Thyroid gland (tissue), 4 donors: ENCODE measurements around the gene QRICH2. TPM values are rescaled to one million over a fixed set of nuclear protein-coding genes. Genes with fewer than 3 reads are reported as not detected.
A peak's percentile ranks its signal among the peaks of the same experiment; 100 is the strongest.
"Not testable (repeated sequence)": the region's sequence is repeated elsewhere in the genome, so short reads cannot be mapped to it uniquely, and the experiment has no call there.

ENCODE experiments used
- DNase-seq, 2 donors: peaks; one replicate each; pipeline ENCODE4 v3.0.0-alpha.2; 2019
- H3K27ac ChIP-seq, 3 donors: fragments of 200-600 bp; sonication (generic); 1 replicate in 2 of 3; 2 replicates in 1 of 3; pipeline ENCODE4 v1.5.1; 2016 to 2019; ENCODE audit warnings: mild to moderate bottlenecking in 1 of 3, moderate library complexity in 1 of 3
- H3K27me3 ChIP-seq: fragments of 200-600 bp; sonication (generic); one replicate; pipeline ENCODE4 v1.5.1; 2019
- H3K36me3 ChIP-seq, 2 donors: fragments of 200-600 bp; sonication (generic); one replicate each; pipeline ENCODE4 v1.5.1; 2016 to 2019
- H3K4me1 ChIP-seq, 2 donors: fragments of 200-600 bp; sonication (generic); one replicate each; pipeline ENCODE4 v1.5.1; 2017 to 2019
- H3K4me3 ChIP-seq, 3 donors: fragments of 200-600 bp; sonication (generic); replicated peaks in 1 of 3; 1 replicate in 2 of 3; 2 replicates in 1 of 3; pipeline ENCODE4 v1.5.1; 2016; ENCODE audit warnings: mild to moderate bottlenecking in 1 of 3
- H3K9me3 ChIP-seq: fragments of 200-600 bp; sonication (generic); one replicate; pipeline ENCODE4 v1.5.1; 2017
- CTCF ChIP-seq, 6 experiments: fragments of 200-600 bp in 3 of 6; fragments of 450-650 bp in 3 of 6; sonication (generic) in 3 of 6; IDR thresholded peaks; one replicate each; pipeline ENCODE4 v1.5.1; 2016 to 2019; ENCODE audit warnings: antibody characterized with exemption in 6 of 6, mild to moderate bottlenecking in 2 of 6, inconsistent platforms in 1 of 6, moderate library complexity in 1 of 6
- POLR2A ChIP-seq, 2 donors: fragments of 450-650 bp; IDR thresholded peaks; one replicate each; pipeline ENCODE4 v1.6.1; 2017; ENCODE audit warnings: antibody characterized with exemption in 2 of 2, mild to moderate bottlenecking in 2 of 2, moderate library complexity in 1 of 2
- WGBS, 2 donors: methylation state at CpG; one replicate each; pipeline ENCODE4 v1.1.5; 2017; 5-methylcytosine and 5-hydroxymethylcytosine counted together
- intact Hi-C: fragments of 100-400 bp; cut with DNase I; formaldehyde crosslinking; loops from one replicate; pipeline ENCODE4 v1.15.1; 2023
- total RNA-seq, 4 donors: library from RNA; depleted of rRNA; stranded (reverse); fragments of >200 nt; gene quantifications; one replicate each; pipeline ENCODE4 v1.2.3, GENCODE V29; 2016

Gene QRICH2
- total RNA-seq, 4 donors from 2014 or later, result 6.6 to 14.3 (median 9.9) TPM

GRCh38 chr17:76261421-76262215 is 46.5 kb downstream of the QRICH2 start:
- Histone ChIP-seq H3K27ac (no peak overlapping the region), H3K9me3 (no peaks in the 10 kb centered on the region), H3K4me1 (peaks cover 10 to 38% of the 10 kb centered on the region in 2 donors), H3K36me3 (no peaks in the 10 kb centered on the region), H3K4me3 (no peak overlapping the region), H3K27me3 (no peaks in the 10 kb centered on the region)
- WGBS, 2 donors, result 83 to 92% methylated on average over 23 of the region's 23 CpGs
- TF ChIP-seq POLR2A (IDR thresholded peaks at IDR 0.05), result no peak
- no peak for TF ChIP-seq CTCF (IDR thresholded peaks at IDR 0.05)
- no peak for DNase-seq
- intact Hi-C loops, result no loop called here

GRCh38 chr17:76260669-76261068 is 47.4 kb downstream of the QRICH2 start:
- 81 to 82% methylated on average over 5 of the region's 5 CpGs for WGBS, 2 donors
- no peak for DNase-seq
- no peaks in the 10 kb centered on the region for H3K27me3 ChIP-seq
- no peak for TF ChIP-seq CTCF (IDR thresholded peaks at IDR 0.05)
- no peak for TF ChIP-seq POLR2A (IDR thresholded peaks at IDR 0.05)
- H3K27ac ChIP-seq, result no peak overlapping the region
- H3K4me1 ChIP-seq, result peaks cover 5 to 36% of the 10 kb centered on the region in 2 donors
- intact Hi-C loops, result no loop called here
- H3K36me3 ChIP-seq, result no peaks in the 10 kb centered on the region
- no peaks in the 10 kb centered on the region for H3K9me3 ChIP-seq
- H3K4me3 ChIP-seq, result no peak overlapping the region

- Histone ChIP-seq H3K27ac (no peak overlapping the region), H3K9me3 (no peaks in the 10 kb centered on the region)
- TF ChIP-seq CTCF (IDR thresholded peaks at IDR 0.05) (no peak), POLR2A (IDR thresholded peaks at IDR 0.05) (no peak)
These were observed 47.9 kb downstream of the QRICH2 start for GRCh38 chr17:76260220-76260619.

GRCh38 chr17:76256430-76257050 is 51.5 kb downstream of the QRICH2 start:
- WGBS, 2 donors, result 83 to 88% methylated on average over 19 of the region's 19 CpGs
- intact Hi-C loops, H3K36me3 ChIP-seq, H3K27me3 ChIP-seq, H3K9me3 ChIP-seq, H3K27ac ChIP-seq, DNase-seq, H3K4me3 ChIP-seq: not testable (repeated sequence)
- peaks cover 0 to 22% of the 10 kb centered on the region in 2 donors for H3K4me1 ChIP-seq

More at GRCh38 chr17:76260220-76260619, 47.9 kb downstream of the QRICH2 start:
- H3K27me3 ChIP-seq, result no peaks in the 10 kb centered on the region
- H3K4me3 ChIP-seq, result no peak overlapping the region
- WGBS, 2 donors, result 69 to 74% methylated on average over 7 of the region's 7 CpGs
- H3K4me1 ChIP-seq, result peaks cover 5 to 36% of the 10 kb centered on the region in 2 donors
- H3K36me3 ChIP-seq, result no peaks in the 10 kb centered on the region
- intact Hi-C loops, result no loop called here
- peak in 1 of 2 donors; percentile 43 for DNase-seq

GRCh38 chr17:76255801-76256429 is 52.2 kb downstream of the QRICH2 start:
- Histone ChIP-seq H3K4me1 (peaks cover 0 to 22% of the 10 kb centered on the region in 2 donors), H3K27me3 (no peaks in the 10 kb centered on the region), H3K4me3 (no peak overlapping the region), H3K9me3 (no peaks in the 10 kb centered on the region), H3K27ac (no peak overlapping the region), H3K36me3 (no peaks in the 10 kb centered on the region)
- no peak for DNase-seq
- TF ChIP-seq CTCF (IDR thresholded peaks at IDR 0.05) (no peak), POLR2A (IDR thresholded peaks at IDR 0.05) (no peak)
- intact Hi-C loops, result no loop called here
- 82 to 91% methylated on average over 6 of the region's 6 CpGs for WGBS, 2 donors
